ENCODE measurements around the gene IL17B.

DNA sequence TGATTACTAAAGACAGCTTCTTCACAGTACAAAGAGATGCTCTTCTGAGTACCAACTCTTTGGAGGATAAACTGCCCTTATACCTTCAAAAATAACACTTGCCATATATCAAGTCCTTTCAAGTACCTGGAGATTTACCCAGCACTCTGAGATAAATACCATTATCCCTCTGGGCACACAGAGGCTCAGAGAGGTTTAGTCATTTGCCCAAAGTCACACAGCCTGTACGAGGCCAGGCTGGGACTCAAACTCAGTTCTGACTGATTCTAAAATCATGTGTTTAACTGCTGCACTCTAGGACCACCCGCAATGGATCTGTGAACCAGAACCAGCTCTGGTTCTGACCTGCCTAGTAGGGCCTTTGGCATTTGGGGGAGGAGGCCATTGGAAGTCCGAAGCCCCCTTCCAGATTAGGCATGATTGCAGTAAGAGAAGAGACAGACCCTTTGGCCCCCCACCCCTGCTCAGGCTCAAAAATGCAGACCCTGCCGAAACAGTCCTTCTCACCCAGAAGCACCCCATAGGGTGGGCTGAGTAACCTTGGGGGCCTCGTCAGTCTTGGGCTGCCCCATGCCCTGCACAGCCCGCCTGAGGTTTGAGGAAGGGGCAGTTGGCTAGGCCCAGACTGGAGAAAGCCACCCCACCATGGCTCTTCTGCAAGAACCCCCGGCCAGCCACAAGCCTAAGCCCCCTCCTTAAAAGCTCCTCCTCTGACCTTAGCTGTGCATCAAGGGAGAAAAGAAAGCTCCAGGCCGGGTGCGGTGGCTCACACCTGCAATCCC, 32.8 kb upstream of the IL17B start:
- TF ChIP-seq EZH2 (IDR thresholded peaks at IDR 0.05; ENCODE audit: insufficient read depth, poor library complexity, severe bottlenecking): no peak
- no peak for TF ChIP-seq EZH2phosphoT487 (IDR thresholded peaks at IDR 0.05; ENCODE audit: insufficient read depth, low read depth)
